Hepatocyte (in vitro differentiated cells): ENCODE results near the gene NKIRAS1.

Experiments
- CTCF ChIP-seq: fragments of 200-600 bp; sonication (generic); IDR thresholded peaks from 2 replicates; pipeline ENCODE4 v1.5.1; 2016; ENCODE audit warnings: antibody characterized with exemption, mild to moderate bottlenecking; ENCODE audit not compliant: poor library complexity
- EZH2 ChIP-seq: fragments of 200-600 bp; sonication (generic); IDR thresholded peaks from 2 replicates; pipeline ENCODE4 v1.6.1; 2016; ENCODE audit warnings: antibody characterized with exemption, mild to moderate bottlenecking, borderline replicate concordance

GRCh38 chr3:23843869-23844268, 72.9 kb downstream of the NKIRAS1 start:
- TF ChIP-seq EZH2, result no peak
- no peak for TF ChIP-seq CTCF
